Measurements from ENCODE around the gene TDRD7.
"Not testable (repeated sequence)": the region's sequence is repeated elsewhere in the genome, so short reads cannot be mapped to it uniquely, and the experiment has no call there.

GRCh38 chr9:97456841-97457240 is 44.9 kb downstream of the TDRD7 start:
- not testable (repeated sequence) for TF ChIP-seq CTCF, POLR2A (IDR thresholded peaks at IDR 0.05)
